T-cell (primary cell): Measurements from ENCODE around the gene SLC11A1. TPM values are rescaled to one million over a fixed set of nuclear protein-coding genes. Genes with fewer than 3 reads are reported as not detected.

Source experiments
- ATAC-seq, 4 experiments: fragments of 200-7000 bp in 3 of 4; fragments of 150-1000 bp in 1 of 4; cut with Tn5 transposase; replicated peaks in 1 of 4; 1 replicate in 3 of 4; 2 replicates in 1 of 4; pipeline ENCODE4 v1.10.0; 2021; ENCODE audit warnings: moderate library complexity in 3 of 4, mild to moderate bottlenecking in 2 of 4, moderate number of reproducible peaks in 1 of 4
- CTCF ChIA-PET, 2 donors: fragments of 300-600 bp; sonication (Branson Sonifier 250); formaldehyde crosslinking; loops; one replicate each; lab custom pipeline; 2022; ENCODE audit warnings: antibody characterized with exemption in 2 of 2; lab: Charles Lee
- POLR2A ChIA-PET, 2 donors: fragments of 300-600 bp; sonication (Branson Sonifier 250); formaldehyde crosslinking; loops; one replicate each; lab custom pipeline; 2022; ENCODE audit warnings: antibody characterized with exemption in 2 of 2; lab: Charles Lee
- DNase-seq, 35 experiments: peaks; one replicate each; pipeline versions ENCODE4 v3.0.0 to v3.0.0-alpha.2; 2013 to 2023
- H3K27ac ChIP-seq: one replicate; pipeline ENCODE4 v1.5.1; 2013; ENCODE audit warnings: low read length
- H3K27me3 ChIP-seq, 2 experiments: replicated peaks in 1 of 2; 1 replicate in 1 of 2; 2 replicates in 1 of 2; pipeline versions ENCODE4 v1.6.1 to v1.7.0; 2013; ENCODE audit warnings: low read length in 1 of 2, mixed read lengths in 1 of 2; ENCODE audit not compliant: control insufficient read depth in 2 of 2, insufficient read depth in 2 of 2; ENCODE audit errors: extremely low read depth in 1 of 2
- H3K36me3 ChIP-seq, 2 donors: 1 replicate in 1 of 2; 2 replicates in 1 of 2; pipeline versions ENCODE4 v1.6.1 to v1.7.0; 2013; ENCODE audit warnings: low read length in 1 of 2; ENCODE audit not compliant: control insufficient read depth in 2 of 2, insufficient read depth in 1 of 2; ENCODE audit errors: extremely low read depth in 1 of 2
- H3K4me1 ChIP-seq, 2 experiments: 1 replicate in 1 of 2; 2 replicates in 1 of 2; pipeline versions ENCODE4 v1.6.1 to v1.7.0; 2013; ENCODE audit warnings: low read length in 2 of 2, mixed read lengths in 1 of 2; ENCODE audit not compliant: insufficient read depth in 2 of 2, control insufficient read depth in 1 of 2; ENCODE audit errors: extremely low read depth in 1 of 2
- H3K4me3 ChIP-seq, 2 donors: 1 replicate in 1 of 2; 2 replicates in 1 of 2; pipeline versions ENCODE4 v1.5.1 to v1.7.0; 2013; ENCODE audit warnings: mild to moderate bottlenecking in 2 of 2, low read length in 1 of 2, moderate library complexity in 1 of 2; ENCODE audit not compliant: control insufficient read depth in 1 of 2; ENCODE audit errors: extremely low read depth in 1 of 2
- H3K9me3 ChIP-seq: 2 replicates; pipeline ENCODE4 v1.7.0; 2013
- H3K27ac Mint-ChIP-seq, 2 donors: one replicate each; pipeline ENCODE4 v1.8.0; 2020 to 2021; ENCODE audit warnings: mild to moderate bottlenecking in 2 of 2, mixed read lengths in 2 of 2
- H3K27me3 Mint-ChIP-seq, 2 donors: one replicate each; pipeline ENCODE4 v1.8.0; 2021 to 2022; ENCODE audit warnings: mixed read lengths in 2 of 2
- H3K36me3 Mint-ChIP-seq: one replicate; pipeline ENCODE4 v1.8.0; 2021; ENCODE audit warnings: mixed read lengths
- H3K4me1 Mint-ChIP-seq, 3 donors: one replicate each; pipeline ENCODE4 v1.8.0; 2020 to 2022; ENCODE audit warnings: mixed read lengths in 3 of 3, mild to moderate bottlenecking in 1 of 3
- H3K4me3 Mint-ChIP-seq, 3 donors: one replicate each; pipeline ENCODE4 v1.8.0; 2020 to 2022; ENCODE audit warnings: mild to moderate bottlenecking in 3 of 3, mixed read lengths in 3 of 3, moderate library complexity in 3 of 3
- H3K9me3 Mint-ChIP-seq, 3 donors: one replicate each; pipeline ENCODE4 v1.8.0; 2020 to 2022; ENCODE audit warnings: mixed read lengths in 3 of 3
- WGBS: methylation state at CpG from one replicate; pipeline ENCODE4 v1.1.5; 2013; ENCODE audit warnings: missing lambda C conversion rate; ENCODE audit not compliant: insufficient coverage; 5-methylcytosine and 5-hydroxymethylcytosine counted together
- total RNA-seq, 35 experiments: library from RNA in 6 of 35; stranded (reverse) in 6 of 35; fragments of 120-200 nt in 1 of 35; gene quantifications; one replicate each; pipeline versions ENCODE4 v1.2.1 to v1.2.4 and lab custom pipeline; 2013 to 2026

SLC11A1 gene
- total RNA-seq, 5 donors from 2014 or later (not counting 1 experiment from before 2014, with no cell fraction given): 0.40 to 1.2 (median 0.79) TPM

GRCh38 chr2:218438596-218438995 lies 56.5 kb downstream of the SLC11A1 start:
- WGBS: no CpG with 5 or more reads among the region's 4 CpGs
- H3K4me1 ChIP-seq: no peaks in the 10 kb centered on the region
- no peak overlapping the region for H3K27ac ChIP-seq
- no peak overlapping the region for H3K27ac Mint-ChIP-seq
- no peak for DNase-seq
- H3K4me3 ChIP-seq: no peak overlapping the region
- CTCF ChIA-PET: interaction anchor here in 1 of 2 donors (0.7 kb wide), 1 partner anchor 683 kb away, joined by 4 read pairs; no protein-coding TSS in a partner anchor
- H3K4me3 Mint-ChIP-seq: no peak overlapping the region
- POLR2A ChIA-PET: no interaction called here
- no peaks in the 10 kb centered on the region for H3K9me3 ChIP-seq
- no peaks in the 10 kb centered on the region for H3K27me3 ChIP-seq
- no peaks in the 10 kb centered on the region for H3K4me1 Mint-ChIP-seq
- H3K27me3 Mint-ChIP-seq: no peaks in the 10 kb centered on the region
- no peak for ATAC-seq
- H3K36me3 Mint-ChIP-seq: no peaks in the 10 kb centered on the region
- H3K36me3 ChIP-seq: no peaks in the 10 kb centered on the region
- no peaks in the 10 kb centered on the region for H3K9me3 Mint-ChIP-seq

DNA sequence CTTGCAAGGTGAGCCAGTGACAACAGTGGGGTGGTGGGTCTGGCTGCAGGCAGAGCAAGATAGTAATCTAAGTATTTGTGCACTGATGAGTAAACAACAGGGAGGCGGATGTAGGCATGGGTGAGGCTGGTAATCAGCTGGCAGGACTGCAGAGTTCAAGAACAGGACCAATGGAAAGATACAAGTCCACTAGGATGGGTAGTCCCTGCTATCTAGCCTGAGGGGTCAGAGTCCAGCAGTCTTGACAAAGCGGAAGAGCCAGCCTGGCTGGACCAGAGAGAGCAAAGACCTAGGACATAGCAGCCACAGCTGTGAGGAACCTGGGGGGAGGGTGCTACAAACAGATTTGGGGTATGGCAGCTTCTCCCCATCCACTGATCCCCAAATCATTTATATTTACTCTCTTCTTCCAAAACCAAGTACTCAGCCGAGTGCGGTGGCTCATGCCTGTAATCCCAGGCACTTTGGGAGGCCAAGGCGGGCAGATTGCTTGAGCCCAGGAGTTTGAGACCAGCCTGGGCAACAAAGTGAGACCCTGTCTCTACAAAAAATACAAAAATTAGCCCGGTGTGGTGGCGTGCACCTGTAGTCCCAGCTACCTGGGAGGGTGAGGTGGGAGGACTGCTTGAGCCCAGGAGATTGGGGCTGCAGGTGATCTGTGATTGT lies 62.8 kb downstream of the SLC11A1 start:
- DNase-seq: no peak
- Histone ChIP-seq H3K9me3 (no peaks in the 10 kb centered on the region), H3K36me3 (peaks cover 0 to 12% of the 10 kb centered on the region in 2 donors), H3K27me3 (no peaks in the 10 kb centered on the region), H3K4me1 (no peaks in the 10 kb centered on the region), H3K4me3 (no peak overlapping the region), H3K27ac (no peak overlapping the region)
- ChIA-PET CTCF (no interaction called here), POLR2A (no interaction called here)
- Mint-ChIP-seq H3K27me3 (no peaks in the 10 kb centered on the region), H3K36me3 (peaks cover 17% of the 10 kb centered on the region), H3K4me3 (no peak overlapping the region), H3K9me3 (no peaks in the 10 kb centered on the region), H3K27ac (no peak overlapping the region), H3K4me1 (peaks cover 0 to 2% (median 0%) of the 10 kb centered on the region in 3 donors)
- ATAC-seq: no peak
- WGBS: 100% methylated on average over 3 of the region's 7 CpGs

- Mint-ChIP-seq H3K27me3 (no peaks in the 10 kb centered on the region), H3K4me1 (peaks cover 0 to 2% (median 0%) of the 10 kb centered on the region in 3 donors), H3K27ac (no peak overlapping the region), H3K36me3 (peaks cover 21% of the 10 kb centered on the region), H3K4me3 (no peak overlapping the region), H3K9me3 (no peaks in the 10 kb centered on the region)
- Histone ChIP-seq H3K4me3 (no peak overlapping the region), H3K27ac (no peak overlapping the region), H3K4me1 (no peaks in the 10 kb centered on the region), H3K27me3 (no peaks in the 10 kb centered on the region), H3K36me3 (peaks cover 0 to 13% of the 10 kb centered on the region in 2 donors), H3K9me3 (no peaks in the 10 kb centered on the region)
- ATAC-seq (no peak), DNase-seq (no peak)
- ChIA-PET CTCF (interaction anchor here in 1 of 2 donors (0.6 to 1.4 kb wide), 2 partner anchors 15 to 19 kb away, joined by 3 to 4 read pairs; no protein-coding TSS in a partner anchor), POLR2A (no interaction called here)
Observed at GRCh38 chr2:218445602-218446001, 63.5 kb downstream of the SLC11A1 start.

Other genes starting within 250 kb of the SLC11A1 start
- under 1 TPM in 4 of 5 donors, not detected in 1; 0.12 to 0.25 (median 0.18) TPM for gene CXCR1, start 215.3 kb upstream of the SLC11A1 start, total RNA-seq
- gene ARPC2, start 165.1 kb upstream of the SLC11A1 start, total RNA-seq: 100 to 1,000 TPM; 347 to 487 (median 390) TPM
- 1 to 10 TPM in 4 of 5 donors, under 1 TPM in 1; 0.89 to 2.7 (median 1.2) TPM for gene GPBAR1, start 121.3 kb upstream of the SLC11A1 start, total RNA-seq
- 10 to 100 TPM; 46.2 to 71.3 (median 67.4) TPM for gene AAMP, start 112.1 kb upstream of the SLC11A1 start, total RNA-seq
- gene PNKD, start 111.8 kb upstream of the SLC11A1 start, total RNA-seq: 10 to 100 TPM; 17.4 to 33.1 (median 30.6) TPM
- 100 to 1,000 TPM in 3 of 5 donors, 10 to 100 TPM in 2; 78.8 to 166 (median 144) TPM for gene TMBIM1, start 89.8 kb upstream of the SLC11A1 start, total RNA-seq
- gene CATIP, start 25.4 kb upstream of the SLC11A1 start, total RNA-seq: not detected
- gene CTDSP1, start 17.6 kb downstream of the SLC11A1 start, total RNA-seq: 100 to 1,000 TPM; 105 to 200 (median 195) TPM
- gene VIL1, start 36.9 kb downstream of the SLC11A1 start, total RNA-seq: under 1 TPM; 0.23 to 0.67 (median 0.51) TPM
- 10 to 100 TPM; 19.5 to 28.8 (median 22.9) TPM for gene USP37, start 186.1 kb downstream of the SLC11A1 start, total RNA-seq
- gene CNOT9, start 186.6 kb downstream of the SLC11A1 start, total RNA-seq: 10 to 100 TPM; 44.1 to 64.2 (median 50.2) TPM
- under 1 TPM; 0.38 to 0.90 (median 0.64) TPM for gene PLCD4, start 225.6 kb downstream of the SLC11A1 start, total RNA-seq